ENCODE measurements around the gene FOXP4. TPM values are rescaled to one million over a fixed set of nuclear protein-coding genes. Genes with fewer than 3 reads are reported as not detected.

The FOXP4 gene
- total and polyA plus RNA-seq, 2 of the 13 experiments (the other 11 are each of a cell fraction or from before 2014, with no cell fraction given), result 11.0 to 12.4 TPM

DNA sequence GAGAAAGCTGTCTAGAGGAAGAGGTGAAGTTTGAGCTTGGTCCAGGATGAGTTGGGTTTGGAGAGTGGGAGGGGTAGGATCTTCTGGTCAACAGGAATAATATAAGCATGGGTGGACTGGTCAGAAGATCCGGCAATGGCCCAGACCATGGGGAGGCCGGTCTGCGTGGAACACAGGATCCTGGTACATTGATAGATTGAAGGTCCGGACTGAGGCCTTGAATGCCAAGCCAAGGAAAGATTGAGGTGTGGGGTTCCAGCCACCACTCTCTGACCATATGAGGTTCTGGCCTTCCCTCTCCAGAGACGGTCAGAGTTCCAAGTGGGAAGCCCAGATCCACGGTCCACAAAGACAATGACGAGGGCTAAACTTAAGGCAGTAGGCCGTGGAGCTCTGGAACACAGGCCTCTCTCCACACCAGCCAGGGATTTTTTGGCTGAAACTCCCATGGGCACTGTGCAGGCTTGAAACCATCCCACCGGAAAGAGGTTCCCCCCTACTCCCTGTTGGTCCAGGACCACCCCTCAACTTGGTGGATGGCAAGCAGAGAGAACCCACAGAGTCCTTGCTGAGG, 95.3 kb downstream of the FOXP4 start (continued):
- TF ChIP-seq, protein P1, sequence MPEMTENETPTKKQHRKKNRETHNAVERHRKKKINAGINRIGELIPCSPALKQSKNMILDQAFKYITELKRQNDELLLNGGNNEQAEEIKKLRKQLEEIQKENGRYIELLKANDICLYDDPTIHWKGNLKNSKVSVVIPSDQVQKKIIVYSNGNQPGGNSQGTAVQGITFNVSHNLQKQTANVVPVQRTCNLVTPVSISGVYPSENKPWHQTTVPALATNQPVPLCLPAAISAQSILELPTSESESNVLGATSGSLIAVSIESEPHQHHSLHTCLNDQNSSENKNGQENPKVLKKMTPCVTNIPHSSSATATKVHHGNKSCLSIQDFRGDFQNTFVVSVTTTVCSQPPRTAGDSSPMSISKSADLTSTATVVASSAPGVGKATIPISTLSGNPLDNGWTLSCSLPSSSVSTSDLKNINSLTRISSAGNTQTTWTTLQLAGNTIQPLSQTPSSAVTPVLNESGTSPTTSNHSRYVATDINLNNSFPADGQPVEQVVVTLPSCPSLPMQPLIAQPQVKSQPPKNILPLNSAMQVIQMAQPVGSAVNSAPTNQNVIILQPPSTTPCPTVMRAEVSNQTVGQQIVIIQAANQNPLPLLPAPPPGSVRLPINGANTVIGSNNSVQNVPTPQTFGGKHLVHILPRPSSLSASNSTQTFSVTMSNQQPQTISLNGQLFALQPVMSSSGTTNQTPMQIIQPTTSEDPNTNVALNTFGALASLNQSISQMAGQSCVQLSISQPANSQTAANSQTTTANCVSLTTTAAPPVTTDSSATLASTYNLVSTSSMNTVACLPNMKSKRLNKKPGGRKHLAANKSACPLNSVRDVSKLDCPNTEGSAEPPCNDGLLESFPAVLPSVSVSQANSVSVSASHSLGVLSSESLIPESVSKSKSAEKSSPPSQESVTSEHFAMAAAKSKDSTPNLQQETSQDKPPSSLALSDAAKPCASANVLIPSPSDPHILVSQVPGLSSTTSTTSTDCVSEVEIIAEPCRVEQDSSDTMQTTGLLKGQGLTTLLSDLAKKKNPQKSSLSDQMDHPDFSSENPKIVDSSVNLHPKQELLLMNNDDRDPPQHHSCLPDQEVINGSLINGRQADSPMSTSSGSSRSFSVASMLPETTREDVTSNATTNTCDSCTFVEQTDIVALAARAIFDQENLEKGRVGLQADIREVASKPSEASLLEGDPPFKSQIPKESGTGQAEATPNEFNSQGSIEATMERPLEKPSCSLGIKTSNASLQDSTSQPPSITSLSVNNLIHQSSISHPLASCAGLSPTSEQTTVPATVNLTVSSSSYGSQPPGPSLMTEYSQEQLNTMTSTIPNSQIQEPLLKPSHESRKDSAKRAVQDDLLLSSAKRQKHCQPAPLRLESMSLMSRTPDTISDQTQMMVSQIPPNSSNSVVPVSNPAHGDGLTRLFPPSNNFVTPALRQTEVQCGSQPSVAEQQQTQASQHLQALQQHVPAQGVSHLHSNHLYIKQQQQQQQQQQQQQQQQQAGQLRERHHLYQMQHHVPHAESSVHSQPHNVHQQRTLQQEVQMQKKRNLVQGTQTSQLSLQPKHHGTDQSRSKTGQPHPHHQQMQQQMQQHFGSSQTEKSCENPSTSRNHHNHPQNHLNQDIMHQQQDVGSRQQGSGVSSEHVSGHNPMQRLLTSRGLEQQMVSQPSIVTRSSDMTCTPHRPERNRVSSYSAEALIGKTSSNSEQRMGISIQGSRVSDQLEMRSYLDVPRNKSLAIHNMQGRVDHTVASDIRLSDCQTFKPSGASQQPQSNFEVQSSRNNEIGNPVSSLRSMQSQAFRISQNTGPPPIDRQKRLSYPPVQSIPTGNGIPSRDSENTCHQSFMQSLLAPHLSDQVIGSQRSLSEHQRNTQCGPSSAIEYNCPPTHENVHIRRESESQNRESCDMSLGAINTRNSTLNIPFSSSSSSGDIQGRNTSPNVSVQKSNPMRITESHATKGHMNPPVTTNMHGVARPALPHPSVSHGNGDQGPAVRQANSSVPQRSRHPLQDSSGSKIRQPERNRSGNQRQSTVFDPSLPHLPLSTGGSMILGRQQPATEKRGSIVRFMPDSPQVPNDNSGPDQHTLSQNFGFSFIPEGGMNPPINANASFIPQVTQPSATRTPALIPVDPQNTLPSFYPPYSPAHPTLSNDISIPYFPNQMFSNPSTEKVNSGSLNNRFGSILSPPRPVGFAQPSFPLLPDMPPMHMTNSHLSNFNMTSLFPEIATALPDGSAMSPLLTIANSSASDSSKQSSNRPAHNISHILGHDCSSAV (CRISPR knock-in tag; IDR thresholded peaks at IDR 0.05; ENCODE audit: borderline replicate concordance), result no peak
- TF ChIP-seq TBX2 (CRISPR knock-in tag; IDR thresholded peaks at IDR 0.05; ENCODE audit: borderline replicate concordance), result no peak
- TF ChIP-seq ZNF12 (CRISPR knock-in tag; IDR thresholded peaks at IDR 0.05), result no peak
- no peak for TF ChIP-seq U2AF1 (optimal IDR thresholded peaks at IDR 0.05; ENCODE audit: low read depth, low read length)
- TF ChIP-seq, protein P2, sequence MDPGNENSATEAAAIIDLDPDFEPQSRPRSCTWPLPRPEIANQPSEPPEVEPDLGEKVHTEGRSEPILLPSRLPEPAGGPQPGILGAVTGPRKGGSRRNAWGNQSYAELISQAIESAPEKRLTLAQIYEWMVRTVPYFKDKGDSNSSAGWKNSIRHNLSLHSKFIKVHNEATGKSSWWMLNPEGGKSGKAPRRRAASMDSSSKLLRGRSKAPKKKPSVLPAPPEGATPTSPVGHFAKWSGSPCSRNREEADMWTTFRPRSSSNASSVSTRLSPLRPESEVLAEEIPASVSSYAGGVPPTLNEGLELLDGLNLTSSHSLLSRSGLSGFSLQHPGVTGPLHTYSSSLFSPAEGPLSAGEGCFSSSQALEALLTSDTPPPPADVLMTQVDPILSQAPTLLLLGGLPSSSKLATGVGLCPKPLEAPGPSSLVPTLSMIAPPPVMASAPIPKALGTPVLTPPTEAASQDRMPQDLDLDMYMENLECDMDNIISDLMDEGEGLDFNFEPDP (CRISPR knock-in tag; conservative IDR thresholded peaks at IDR 0.05), result no peak
- no peak for TF ChIP-seq EEA1 (CRISPR knock-in tag; IDR thresholded peaks at IDR 0.05; ENCODE audit: borderline replicate concordance)
- TF ChIP-seq, protein P3, sequence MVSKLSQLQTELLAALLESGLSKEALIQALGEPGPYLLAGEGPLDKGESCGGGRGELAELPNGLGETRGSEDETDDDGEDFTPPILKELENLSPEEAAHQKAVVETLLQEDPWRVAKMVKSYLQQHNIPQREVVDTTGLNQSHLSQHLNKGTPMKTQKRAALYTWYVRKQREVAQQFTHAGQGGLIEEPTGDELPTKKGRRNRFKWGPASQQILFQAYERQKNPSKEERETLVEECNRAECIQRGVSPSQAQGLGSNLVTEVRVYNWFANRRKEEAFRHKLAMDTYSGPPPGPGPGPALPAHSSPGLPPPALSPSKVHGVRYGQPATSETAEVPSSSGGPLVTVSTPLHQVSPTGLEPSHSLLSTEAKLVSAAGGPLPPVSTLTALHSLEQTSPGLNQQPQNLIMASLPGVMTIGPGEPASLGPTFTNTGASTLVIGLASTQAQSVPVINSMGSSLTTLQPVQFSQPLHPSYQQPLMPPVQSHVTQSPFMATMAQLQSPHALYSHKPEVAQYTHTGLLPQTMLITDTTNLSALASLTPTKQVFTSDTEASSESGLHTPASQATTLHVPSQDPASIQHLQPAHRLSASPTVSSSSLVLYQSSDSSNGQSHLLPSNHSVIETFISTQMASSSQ (IDR thresholded peaks at IDR 0.05; ENCODE audit: low read depth), result no peak
- TF ChIP-seq, protein P3 (CRISPR knock-in tag; IDR thresholded peaks at IDR 0.05; ENCODE audit: borderline replicate concordance), result no peak
- TF ChIP-seq NRL (CRISPR knock-in tag; IDR thresholded peaks at IDR 0.05; ENCODE audit: borderline replicate concordance), result no peak
- no peak for TF ChIP-seq ESRRA (CRISPR knock-in tag; IDR thresholded peaks at IDR 0.05; ENCODE audit: low read depth)
- TF ChIP-seq, protein P4, sequence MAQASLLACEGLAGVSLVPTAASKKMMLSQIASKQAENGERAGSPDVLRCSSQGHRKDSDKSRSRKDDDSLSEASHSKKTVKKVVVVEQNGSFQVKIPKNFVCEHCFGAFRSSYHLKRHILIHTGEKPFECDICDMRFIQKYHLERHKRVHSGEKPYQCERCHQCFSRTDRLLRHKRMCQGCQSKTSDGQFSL (CRISPR knock-in tag; IDR thresholded peaks at IDR 0.05), result no peak
- TF ChIP-seq, protein P5, sequence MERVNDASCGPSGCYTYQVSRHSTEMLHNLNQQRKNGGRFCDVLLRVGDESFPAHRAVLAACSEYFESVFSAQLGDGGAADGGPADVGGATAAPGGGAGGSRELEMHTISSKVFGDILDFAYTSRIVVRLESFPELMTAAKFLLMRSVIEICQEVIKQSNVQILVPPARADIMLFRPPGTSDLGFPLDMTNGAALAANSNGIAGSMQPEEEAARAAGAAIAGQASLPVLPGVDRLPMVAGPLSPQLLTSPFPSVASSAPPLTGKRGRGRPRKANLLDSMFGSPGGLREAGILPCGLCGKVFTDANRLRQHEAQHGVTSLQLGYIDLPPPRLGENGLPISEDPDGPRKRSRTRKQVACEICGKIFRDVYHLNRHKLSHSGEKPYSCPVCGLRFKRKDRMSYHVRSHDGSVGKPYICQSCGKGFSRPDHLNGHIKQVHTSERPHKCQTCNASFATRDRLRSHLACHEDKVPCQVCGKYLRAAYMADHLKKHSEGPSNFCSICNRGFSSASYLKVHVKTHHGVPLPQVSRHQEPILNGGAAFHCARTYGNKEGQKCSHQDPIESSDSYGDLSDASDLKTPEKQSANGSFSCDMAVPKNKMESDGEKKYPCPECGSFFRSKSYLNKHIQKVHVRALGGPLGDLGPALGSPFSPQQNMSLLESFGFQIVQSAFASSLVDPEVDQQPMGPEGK (CRISPR knock-in tag; IDR thresholded peaks at IDR 0.05), result no peak

Data from HepG2 (cell line).